HepG2 (cell line): ENCODE data around the gene PTRHD1.

ENCODE experiments used
- MTA3 ChIP-seq: sonication (generic); formaldehyde crosslinking; IDR thresholded peaks from 2 replicates; pipeline ENCODE4 v1.4.0; 2020; ENCODE audit warnings: missing genetic modification reagents
- ZC3H4 ChIP-seq: sonication (generic); formaldehyde crosslinking; IDR thresholded peaks from 2 replicates; pipeline ENCODE4 v1.4.0; 2020; ENCODE audit warnings: missing genetic modification reagents, borderline replicate concordance

- no peak for TF ChIP-seq MTA3 (CRISPR knock-in tag)
- no peak for TF ChIP-seq ZC3H4
These were observed 26.6 kb downstream of the PTRHD1 start for GRCh38 chr2:24766609-24767008.
